ENCODE measurements around the gene PIN1. TPM values are rescaled to one million over a fixed set of nuclear protein-coding genes. Genes with fewer than 3 reads are reported as not detected.

PIN1 gene
- total RNA-seq, 4 donors from 2014 or later = 83.9 to 111 (median 93.4) TPM

- intact Hi-C loops (cut with DNase I; ENCODE audit: low total_unique reads) = no loop called here
- H3K4me3 ChIP-seq = no peak overlapping the region
- H3K27ac ChIP-seq = no peak overlapping the region
- H3K27me3 ChIP-seq = no peaks in the 10 kb centered on the region
- in situ Hi-C loops (cut with MboI; ENCODE audit: low sequenced_read_pairs in 4 of 4) = no loop called here
- TF ChIP-seq POLR2A (IDR thresholded peaks at IDR 0.05) = no peak
- TF ChIP-seq, protein P1, sequence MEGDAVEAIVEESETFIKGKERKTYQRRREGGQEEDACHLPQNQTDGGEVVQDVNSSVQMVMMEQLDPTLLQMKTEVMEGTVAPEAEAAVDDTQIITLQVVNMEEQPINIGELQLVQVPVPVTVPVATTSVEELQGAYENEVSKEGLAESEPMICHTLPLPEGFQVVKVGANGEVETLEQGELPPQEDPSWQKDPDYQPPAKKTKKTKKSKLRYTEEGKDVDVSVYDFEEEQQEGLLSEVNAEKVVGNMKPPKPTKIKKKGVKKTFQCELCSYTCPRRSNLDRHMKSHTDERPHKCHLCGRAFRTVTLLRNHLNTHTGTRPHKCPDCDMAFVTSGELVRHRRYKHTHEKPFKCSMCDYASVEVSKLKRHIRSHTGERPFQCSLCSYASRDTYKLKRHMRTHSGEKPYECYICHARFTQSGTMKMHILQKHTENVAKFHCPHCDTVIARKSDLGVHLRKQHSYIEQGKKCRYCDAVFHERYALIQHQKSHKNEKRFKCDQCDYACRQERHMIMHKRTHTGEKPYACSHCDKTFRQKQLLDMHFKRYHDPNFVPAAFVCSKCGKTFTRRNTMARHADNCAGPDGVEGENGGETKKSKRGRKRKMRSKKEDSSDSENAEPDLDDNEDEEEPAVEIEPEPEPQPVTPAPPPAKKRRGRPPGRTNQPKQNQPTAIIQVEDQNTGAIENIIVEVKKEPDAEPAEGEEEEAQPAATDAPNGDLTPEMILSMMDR (IDR thresholded peaks at IDR 0.05 in 4 of 5, conservative IDR thresholded peaks at IDR 0.05 in 1 of 5) = no peak
- H3K36me3 ChIP-seq = no peaks in the 10 kb centered on the region
- no peaks in the 10 kb centered on the region for H3K4me1 ChIP-seq
- ATAC-seq (no peak), DNase-seq (no peak)
- no peaks in the 10 kb centered on the region for H3K9me3 ChIP-seq
These were observed 36.7 kb downstream of the PIN1 start for GRCh38 chr19:9871626-9872338.

DNA sequence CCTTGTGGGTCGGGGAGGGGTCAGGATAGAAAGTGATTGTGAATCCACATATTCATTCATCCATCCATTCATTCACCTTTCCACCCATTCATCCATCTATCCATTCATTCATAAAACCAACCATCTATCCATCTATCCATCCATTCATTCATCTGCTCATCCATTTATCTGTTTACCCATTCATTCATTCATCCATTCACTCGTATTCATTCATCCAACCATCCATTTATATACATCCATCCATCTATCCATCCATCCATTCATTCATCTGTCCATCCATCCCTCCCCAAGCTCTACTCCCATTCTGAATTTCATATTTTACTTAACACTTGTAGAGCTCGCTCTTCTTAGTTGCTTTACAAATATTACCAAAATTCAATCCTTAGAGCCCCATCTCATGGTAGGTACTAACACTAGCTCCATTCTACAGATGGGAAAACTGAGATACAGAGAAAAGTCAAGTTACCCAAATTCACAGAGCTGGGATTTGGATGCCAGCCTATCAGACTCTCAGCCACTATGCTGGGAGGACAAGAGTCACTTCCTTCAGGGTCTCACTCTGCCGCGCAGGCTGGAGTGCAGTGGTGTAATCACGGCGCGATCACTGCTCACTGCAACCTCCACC is 37.6 kb downstream of the PIN1 start:
- ATAC-seq (no peak), DNase-seq (no peak)
- no peaks in the 10 kb centered on the region for H3K36me3 ChIP-seq
- intact Hi-C loops (cut with DNase I; ENCODE audit: low total_unique reads) = no loop called here
- in situ Hi-C loops (cut with MboI; ENCODE audit: low sequenced_read_pairs in 4 of 4) = no loop called here
- no peaks in the 10 kb centered on the region for H3K9me3 ChIP-seq
- TF ChIP-seq, protein P1 (IDR thresholded peaks at IDR 0.05 in 4 of 5, conservative IDR thresholded peaks at IDR 0.05 in 1 of 5) = no peak
- TF ChIP-seq POLR2A (IDR thresholded peaks at IDR 0.05) = no peak
- no peaks in the 10 kb centered on the region for H3K27me3 ChIP-seq
- H3K27ac ChIP-seq = no peak overlapping the region
- no peak overlapping the region for H3K4me3 ChIP-seq
- no peaks in the 10 kb centered on the region for H3K4me1 ChIP-seq

GRCh38 chr19:9875031-9875627 is 40.0 kb downstream of the PIN1 start:
- H3K36me3 ChIP-seq = no peaks in the 10 kb centered on the region
- H3K9me3 ChIP-seq = no peaks in the 10 kb centered on the region
- TF ChIP-seq, protein P1 (IDR thresholded peaks at IDR 0.05 in 4 of 5, conservative IDR thresholded peaks at IDR 0.05 in 1 of 5) = no peak
- no peak for TF ChIP-seq POLR2A (IDR thresholded peaks at IDR 0.05)
- no peak for ATAC-seq
- intact Hi-C loops (cut with DNase I; ENCODE audit: low total_unique reads) (no loop called here), in situ Hi-C loops (cut with MboI; ENCODE audit: low sequenced_read_pairs in 4 of 4) (no loop called here)
- DNase-seq = no peak
- no peak overlapping the region for H3K4me3 ChIP-seq
- no peaks in the 10 kb centered on the region for H3K4me1 ChIP-seq
- H3K27ac ChIP-seq = no peak overlapping the region
- no peaks in the 10 kb centered on the region for H3K27me3 ChIP-seq

DNA sequence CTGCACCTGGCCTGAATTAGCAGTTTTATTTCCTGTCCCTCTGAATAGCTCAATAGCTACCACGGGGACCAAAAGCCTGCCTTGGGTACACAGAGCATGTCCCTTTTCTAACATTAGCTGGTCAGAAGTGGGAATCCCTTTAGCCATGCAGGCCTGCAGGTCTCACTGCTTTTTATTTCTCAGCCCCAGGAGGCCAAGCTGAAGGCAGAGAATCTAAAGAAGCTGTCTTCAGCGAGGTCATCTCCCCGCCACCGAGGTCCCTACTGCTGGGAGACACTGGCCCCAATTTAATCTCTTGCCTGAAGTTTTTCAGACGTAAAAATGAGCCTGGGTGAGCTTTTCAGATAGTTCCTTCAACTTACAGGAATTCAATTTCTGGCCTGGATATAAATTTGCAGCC is 40.7 kb downstream of the PIN1 start:
- no peak overlapping the region for H3K4me3 ChIP-seq
- no peaks in the 10 kb centered on the region for H3K36me3 ChIP-seq
- in situ Hi-C loops (cut with MboI; ENCODE audit: low sequenced_read_pairs in 4 of 4) = no loop called here
- TF ChIP-seq, protein P1 (IDR thresholded peaks at IDR 0.05 in 4 of 5, conservative IDR thresholded peaks at IDR 0.05 in 1 of 5) = no peak
- no peak for TF ChIP-seq POLR2A (IDR thresholded peaks at IDR 0.05)
- ATAC-seq (no peak), DNase-seq (no peak)
- no peak overlapping the region for H3K27ac ChIP-seq
- H3K4me1 ChIP-seq = no peaks in the 10 kb centered on the region
- H3K9me3 ChIP-seq = no peaks in the 10 kb centered on the region
- intact Hi-C loops (cut with DNase I; ENCODE audit: low total_unique reads) = no loop called here
- no peaks in the 10 kb centered on the region for H3K27me3 ChIP-seq
